ENCODE results near the gene CEP89. TPM values are rescaled to one million over a fixed set of nuclear protein-coding genes. Genes with fewer than 3 reads are reported as not detected.

The CEP89 gene
- total RNA-seq, 1 donor from 2014 or later: 42.5 TPM

DNA sequence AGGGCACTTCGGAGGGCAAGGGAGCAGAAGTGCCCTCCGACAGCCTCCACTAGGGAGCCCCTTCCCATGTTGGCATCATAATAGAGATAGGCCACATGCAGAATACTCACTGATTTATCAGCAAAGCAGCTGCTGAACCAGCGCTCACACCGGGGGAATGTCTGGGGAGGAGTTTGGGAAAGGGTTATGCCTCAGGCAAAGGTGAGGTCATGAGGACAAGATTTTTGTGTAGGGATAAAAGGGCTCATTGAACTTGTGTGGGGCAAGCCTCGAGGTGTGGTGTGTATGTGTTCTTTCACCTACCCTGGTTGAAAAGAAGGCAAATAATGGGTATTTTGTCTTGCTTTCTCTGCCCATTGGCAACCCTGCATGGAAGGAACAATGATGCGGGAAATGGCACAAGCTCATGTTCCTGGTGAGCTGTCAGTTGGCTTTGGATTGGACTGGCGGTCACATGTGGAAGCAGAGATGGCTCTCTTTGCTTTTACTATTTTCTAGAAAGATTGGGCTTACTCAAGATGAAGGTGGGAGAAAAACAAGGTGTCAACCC is 63.0 kb downstream of the CEP89 start:
- Mint-ChIP-seq H3K9me3 (ENCODE audit: unreplicated experiment) (peaks cover 5% of the 10 kb centered on the region), H3K36me3 (ENCODE audit: unreplicated experiment) (peaks cover 15% of the 10 kb centered on the region)
- DNase-seq: no peak

GRCh38 chr19:32902448-32902847 is 69.3 kb downstream of the CEP89 start:
- Mint-ChIP-seq H3K27me3 (ENCODE audit: unreplicated experiment) (no peaks in the 10 kb centered on the region), H3K4me3 (ENCODE audit: unreplicated experiment) (no peak overlapping the region), H3K27ac (ENCODE audit: unreplicated experiment) (no peak overlapping the region), H3K36me3 (ENCODE audit: unreplicated experiment) (peaks cover 16% of the 10 kb centered on the region), H3K4me1 (ENCODE audit: low read depth, unreplicated experiment) (peaks cover 2% of the 10 kb centered on the region), H3K9me3 (ENCODE audit: unreplicated experiment) (peaks cover 7% of the 10 kb centered on the region)
- TF ChIP-seq, protein P1, sequence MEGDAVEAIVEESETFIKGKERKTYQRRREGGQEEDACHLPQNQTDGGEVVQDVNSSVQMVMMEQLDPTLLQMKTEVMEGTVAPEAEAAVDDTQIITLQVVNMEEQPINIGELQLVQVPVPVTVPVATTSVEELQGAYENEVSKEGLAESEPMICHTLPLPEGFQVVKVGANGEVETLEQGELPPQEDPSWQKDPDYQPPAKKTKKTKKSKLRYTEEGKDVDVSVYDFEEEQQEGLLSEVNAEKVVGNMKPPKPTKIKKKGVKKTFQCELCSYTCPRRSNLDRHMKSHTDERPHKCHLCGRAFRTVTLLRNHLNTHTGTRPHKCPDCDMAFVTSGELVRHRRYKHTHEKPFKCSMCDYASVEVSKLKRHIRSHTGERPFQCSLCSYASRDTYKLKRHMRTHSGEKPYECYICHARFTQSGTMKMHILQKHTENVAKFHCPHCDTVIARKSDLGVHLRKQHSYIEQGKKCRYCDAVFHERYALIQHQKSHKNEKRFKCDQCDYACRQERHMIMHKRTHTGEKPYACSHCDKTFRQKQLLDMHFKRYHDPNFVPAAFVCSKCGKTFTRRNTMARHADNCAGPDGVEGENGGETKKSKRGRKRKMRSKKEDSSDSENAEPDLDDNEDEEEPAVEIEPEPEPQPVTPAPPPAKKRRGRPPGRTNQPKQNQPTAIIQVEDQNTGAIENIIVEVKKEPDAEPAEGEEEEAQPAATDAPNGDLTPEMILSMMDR (IDR thresholded peaks at IDR 0.05; ENCODE audit: partially characterized antibody, unreplicated experiment): no peak
- DNase-seq: no peak

More for the DNA sequence above, 63.0 kb downstream of the CEP89 start:
- no peaks in the 10 kb centered on the region for H3K4me1 Mint-ChIP-seq (ENCODE audit: low read depth, unreplicated experiment)
- TF ChIP-seq, protein P1 (IDR thresholded peaks at IDR 0.05; ENCODE audit: partially characterized antibody, unreplicated experiment): no peak
- no peak overlapping the region for H3K4me3 Mint-ChIP-seq (ENCODE audit: unreplicated experiment)
- no peak overlapping the region for H3K27ac Mint-ChIP-seq (ENCODE audit: unreplicated experiment)
- H3K27me3 Mint-ChIP-seq (ENCODE audit: unreplicated experiment): no peaks in the 10 kb centered on the region

GRCh38 chr19:32901504-32902161 is 70.1 kb downstream of the CEP89 start:
- Mint-ChIP-seq H3K4me3 (ENCODE audit: unreplicated experiment) (no peak overlapping the region), H3K27ac (ENCODE audit: unreplicated experiment) (no peak overlapping the region), H3K27me3 (ENCODE audit: unreplicated experiment) (no peaks in the 10 kb centered on the region), H3K4me1 (ENCODE audit: low read depth, unreplicated experiment) (peaks cover 2% of the 10 kb centered on the region), H3K9me3 (ENCODE audit: unreplicated experiment) (peaks cover 7% of the 10 kb centered on the region), H3K36me3 (ENCODE audit: unreplicated experiment) (peaks cover 16% of the 10 kb centered on the region)
- no peak for DNase-seq
- TF ChIP-seq, protein P1 (IDR thresholded peaks at IDR 0.05; ENCODE audit: partially characterized antibody, unreplicated experiment): no peak

- H3K36me3 Mint-ChIP-seq (ENCODE audit: unreplicated experiment): peaks cover 20% of the 10 kb centered on the region
- DNase-seq: no peak
- TF ChIP-seq, protein P1 (IDR thresholded peaks at IDR 0.05; ENCODE audit: partially characterized antibody, unreplicated experiment): no peak
- H3K4me3 Mint-ChIP-seq (ENCODE audit: unreplicated experiment): no peak overlapping the region
- H3K4me1 Mint-ChIP-seq (ENCODE audit: low read depth, unreplicated experiment): no peaks in the 10 kb centered on the region
- no peak overlapping the region for H3K27ac Mint-ChIP-seq (ENCODE audit: unreplicated experiment)
- peaks cover 2% of the 10 kb centered on the region for H3K27me3 Mint-ChIP-seq (ENCODE audit: unreplicated experiment)
- peaks cover 3% of the 10 kb centered on the region for H3K9me3 Mint-ChIP-seq (ENCODE audit: unreplicated experiment)
These were observed 75.1 kb downstream of the CEP89 start for GRCh38 chr19:32896516-32897214.

DNA sequence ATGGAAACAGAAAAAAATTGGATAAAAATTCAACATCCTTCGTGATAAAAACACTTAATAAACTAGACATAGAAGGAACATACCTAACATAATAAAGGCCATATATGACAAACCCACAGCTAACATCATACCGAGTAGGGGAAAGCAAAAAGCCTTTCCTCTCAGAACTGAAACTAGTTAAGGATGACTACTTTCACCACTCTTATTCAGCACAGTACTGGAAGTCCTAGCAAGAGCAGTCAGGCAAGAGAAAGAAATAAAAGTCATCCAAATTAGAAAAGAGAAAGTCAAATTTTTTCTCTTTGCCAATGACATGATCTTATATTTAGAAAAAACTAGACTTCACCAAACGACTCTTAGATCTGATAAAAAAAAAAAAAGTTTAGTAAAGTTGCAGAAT is 76.4 kb downstream of the CEP89 start:
- H3K27ac Mint-ChIP-seq (ENCODE audit: unreplicated experiment): no peak overlapping the region
- peaks cover 10% of the 10 kb centered on the region for H3K9me3 Mint-ChIP-seq (ENCODE audit: unreplicated experiment)
- peaks cover 4% of the 10 kb centered on the region for H3K27me3 Mint-ChIP-seq (ENCODE audit: unreplicated experiment)
- no peak overlapping the region for H3K4me3 Mint-ChIP-seq (ENCODE audit: unreplicated experiment)
- no peaks in the 10 kb centered on the region for H3K4me1 Mint-ChIP-seq (ENCODE audit: low read depth, unreplicated experiment)
- no peak for DNase-seq
- peaks cover 27% of the 10 kb centered on the region for H3K36me3 Mint-ChIP-seq (ENCODE audit: unreplicated experiment)
- TF ChIP-seq, protein P1 (IDR thresholded peaks at IDR 0.05; ENCODE audit: partially characterized antibody, unreplicated experiment): no peak

Measured in glutamatergic neuron (in vitro differentiated cells).